HG02588 (cell line): ENCODE data around the gene CIAO2B.

Experiments used
- ATAC-seq: cut with Tn5 transposase; IDR thresholded peaks from one replicate; pipeline ENCODE4 v1.9.1; 2021; ENCODE audit warnings: mild to moderate bottlenecking, moderate library complexity; ENCODE audit not compliant: unreplicated experiment

Gene CIAO2B

GRCh38 chr16:66921729-66922450, 12.3 kb downstream of the CIAO2B start:
- ATAC-seq: no peak

- no peak for ATAC-seq
Observed at GRCh38 chr16:66920924-66921680, 13.1 kb downstream of the CIAO2B start.

GRCh38 chr16:66920299-66920590, 14.0 kb downstream of the CIAO2B start:
- no peak for ATAC-seq

- ATAC-seq: no peak
Observed at GRCh38 chr16:66919569-66920298, 14.5 kb downstream of the CIAO2B start.

GRCh38 chr16:66918803-66919568, 15.2 kb downstream of the CIAO2B start, which contains the start of gene CDH16:
Gene CDH16, minus strand, starts transcription at chr16:66918885. Its CDS starts 820 bp downstream, at chr16:66918065.
- no peak for ATAC-seq

GRCh38 chr16:66918355-66918754, 15.8 kb downstream of the CIAO2B start:
- no peak for ATAC-seq

- no peak for ATAC-seq
Observed at GRCh38 chr16:66917741-66918140, 16.5 kb downstream of the CIAO2B start.

GRCh38 chr16:66916518-66916917, 17.7 kb downstream of the CIAO2B start:
- ATAC-seq: no peak

GRCh38 chr16:66915041-66915440, 19.2 kb downstream of the CIAO2B start:
- no peak for ATAC-seq

GRCh38 chr16:66914541-66914940, 19.7 kb downstream of the CIAO2B start:
- ATAC-seq: no peak

GRCh38 chr16:66913711-66914110, 20.5 kb downstream of the CIAO2B start:
- no peak for ATAC-seq

- ATAC-seq: no peak
Observed at GRCh38 chr16:66913081-66913480, 21.1 kb downstream of the CIAO2B start.

GRCh38 chr16:66911801-66912200, 22.4 kb downstream of the CIAO2B start:
- no peak for ATAC-seq

GRCh38 chr16:66911112-66911511, 23.1 kb downstream of the CIAO2B start:
- ATAC-seq: no peak

GRCh38 chr16:66910175-66910940, 23.8 kb downstream of the CIAO2B start:
- no peak for ATAC-seq

GRCh38 chr16:66908762-66909559, 25.2 kb downstream of the CIAO2B start:
- no peak for ATAC-seq

- no peak for ATAC-seq
Observed at GRCh38 chr16:66908116-66908515, 26.1 kb downstream of the CIAO2B start.

- no peak for ATAC-seq
Observed at GRCh38 chr16:66906916-66907836, 27.0 kb downstream of the CIAO2B start.
